KMS-11 (cell line): ENCODE measurements around the gene CRAT.

Experiments
- H2AFZ ChIP-seq: fragments of 200-600 bp; sonication (generic); 2 replicates; pipeline ENCODE4 v1.6.1; 2016; ENCODE audit warnings: antibody characterized with exemption, mixed run types, low read depth
- H3K27ac ChIP-seq: fragments of 200-600 bp; sonication (generic); 2 replicates; pipeline ENCODE4 v1.6.1; 2016; ENCODE audit warnings: mild to moderate bottlenecking, mixed run types
- H3K27me3 ChIP-seq: fragments of 200-600 bp; sonication (generic); 2 replicates; pipeline ENCODE4 v1.6.1; 2017; ENCODE audit warnings: mild to moderate bottlenecking, low read depth, mixed run types, moderate library complexity; ENCODE audit not compliant: insufficient read depth
- H3K36me3 ChIP-seq: fragments of 200-600 bp; sonication (generic); 2 replicates; pipeline ENCODE4 v1.6.1; 2017; ENCODE audit warnings: mild to moderate bottlenecking, mixed run types; ENCODE audit not compliant: insufficient read depth
- H3K4me1 ChIP-seq: fragments of 200-600 bp; sonication (generic); 2 replicates; pipeline ENCODE4 v1.6.1; 2016; ENCODE audit warnings: mild to moderate bottlenecking, low read depth, mixed run types; ENCODE audit not compliant: poor library complexity, severe bottlenecking
- H3K4me2 ChIP-seq: fragments of 200-600 bp; sonication (generic); 2 replicates; pipeline ENCODE4 v1.7.0; 2016; ENCODE audit warnings: mild to moderate bottlenecking, mixed run types
- H3K4me3 ChIP-seq: fragments of 200-600 bp; sonication (generic); IDR thresholded peaks from 2 replicates; pipeline ENCODE4 v1.6.1; 2017; ENCODE audit warnings: low read depth, low read length, mixed read lengths; ENCODE audit not compliant: insufficient read depth
- H3K79me2 ChIP-seq: fragments of 200-600 bp; sonication (generic); 2 replicates; pipeline ENCODE4 v1.6.1; 2016; ENCODE audit warnings: low read depth, mixed run types; ENCODE audit not compliant: insufficient read depth
- H3K9ac ChIP-seq: fragments of 200-600 bp; sonication (generic); 2 replicates; pipeline ENCODE4 v1.6.1; 2016; ENCODE audit warnings: mild to moderate bottlenecking, mixed run types
- H4K20me1 ChIP-seq: fragments of 200-600 bp; sonication (generic); 2 replicates; pipeline ENCODE4 v1.6.1; 2016; ENCODE audit warnings: mild to moderate bottlenecking, mixed run types; ENCODE audit not compliant: insufficient read depth
- CTCF ChIP-seq: fragments of 200-600 bp; sonication (generic); conservative IDR thresholded peaks from 2 replicates; pipeline ENCODE4 v1.6.1; 2017; ENCODE audit warnings: low read depth, mild to moderate bottlenecking, antibody characterized with exemption, low read length, moderate library complexity, mixed read lengths

The CRAT gene

GRCh38 chr9:129146441-129146941 lies 35.9 kb upstream of the CRAT start:
- no peak overlapping the region; the same call in 1 of the 2 replicates for H3K27ac ChIP-seq
- H3K27me3 ChIP-seq: no peaks in the 10 kb centered on the region
- H3K4me3 ChIP-seq: no peak overlapping the region
- peaks cover under 1% of the 10 kb centered on the region; the same call in 1 of the 2 replicates for H3K79me2 ChIP-seq
- H3K36me3 ChIP-seq: no peaks in the 10 kb centered on the region
- no peak overlapping the region for H3K9ac ChIP-seq
- TF ChIP-seq CTCF: no peak
- peaks cover 19% of the 10 kb centered on the region for H3K4me1 ChIP-seq
- H2AFZ ChIP-seq: no peak overlapping the region
- no peak overlapping the region for H3K4me2 ChIP-seq
- no peaks in the 10 kb centered on the region for H4K20me1 ChIP-seq

GRCh38 chr9:129145841-129146292 lies 35.3 kb upstream of the CRAT start:
- no peak overlapping the region for H3K9ac ChIP-seq
- no peaks in the 10 kb centered on the region for H3K36me3 ChIP-seq
- H3K4me1 ChIP-seq: peaks cover 25% of the 10 kb centered on the region
- no peaks in the 10 kb centered on the region for H4K20me1 ChIP-seq
- H2AFZ ChIP-seq: no peak overlapping the region
- H3K27ac ChIP-seq: no peak overlapping the region
- no peak for TF ChIP-seq CTCF
- no peak overlapping the region for H3K4me3 ChIP-seq
- no peaks in the 10 kb centered on the region for H3K27me3 ChIP-seq
- no peak overlapping the region for H3K4me2 ChIP-seq
- peaks cover 6% of the 10 kb centered on the region; the same call in 1 of the 2 replicates for H3K79me2 ChIP-seq

- H3K4me2 ChIP-seq: no peak overlapping the region
- no peaks in the 10 kb centered on the region for H4K20me1 ChIP-seq
- H3K9ac ChIP-seq: no peak overlapping the region
- H3K36me3 ChIP-seq: no peaks in the 10 kb centered on the region
- no peak overlapping the region for H3K4me3 ChIP-seq
- peaks cover 10% of the 10 kb centered on the region; the same call in 1 of the 2 replicates for H3K79me2 ChIP-seq
- peaks cover 27% of the 10 kb centered on the region for H3K4me1 ChIP-seq
- no peaks in the 10 kb centered on the region for H3K27me3 ChIP-seq
- TF ChIP-seq CTCF: no peak
- no peak overlapping the region for H3K27ac ChIP-seq
- H2AFZ ChIP-seq: no peak overlapping the region
Observed at GRCh38 chr9:129145316-129145715, 34.7 kb upstream of the CRAT start.

GRCh38 chr9:129143031-129143927 lies 32.7 kb upstream of the CRAT start:
- peak; percentile 93 for TF ChIP-seq CTCF
- H3K79me2 ChIP-seq: peaks cover 13% of the 10 kb centered on the region; the same call in 1 of the 2 replicates
- no peak overlapping the region for H3K4me2 ChIP-seq
- no peaks in the 10 kb centered on the region for H3K36me3 ChIP-seq
- H3K4me1 ChIP-seq: peaks cover 35% of the 10 kb centered on the region
- no peak overlapping the region for H3K27ac ChIP-seq
- H3K9ac ChIP-seq: no peak overlapping the region
- H4K20me1 ChIP-seq: no peaks in the 10 kb centered on the region
- no peak overlapping the region for H2AFZ ChIP-seq
- no peaks in the 10 kb centered on the region for H3K27me3 ChIP-seq
- no peak overlapping the region for H3K4me3 ChIP-seq
